Cardiac fibroblast (primary cell): ENCODE data around the gene ADIPOR2.
A peak's percentile ranks its signal among the peaks of the same experiment; 100 is the strongest.

Experiments
- DNase-seq, 2 donors: peaks; one replicate each; pipeline versions ENCODE4 v3.0.0 to v3.0.0-alpha.2; 2010; ENCODE audit warnings: low read depth in 2 of 2
- H3K4me3 ChIP-seq, 2 donors: replicated peaks in 1 of 2; 1 replicate in 1 of 2; 2 replicates in 1 of 2; pipeline ENCODE4 v1.5.1; 2011; ENCODE audit warnings: low read depth in 2 of 2, low read length in 2 of 2, mild to moderate bottlenecking in 2 of 2, moderate library complexity in 1 of 2
- CTCF ChIP-seq: IDR thresholded peaks from one replicate; pipeline ENCODE4 v1.5.1; 2011; ENCODE audit warnings: low read depth, mild to moderate bottlenecking, low read length, inconsistent platforms

The ADIPOR2 gene

GRCh38 chr12:1758376-1758775 lies 67.5 kb downstream of the ADIPOR2 start:
- no peak overlapping the region for H3K4me3 ChIP-seq
- TF ChIP-seq CTCF, result no peak
- no peak for DNase-seq

GRCh38 chr12:1758887-1759286 lies 68.0 kb downstream of the ADIPOR2 start:
- no peak for TF ChIP-seq CTCF
- no peak overlapping the region for H3K4me3 ChIP-seq
- DNase-seq, result peak in 1 of 2 donors; percentile 15

GRCh38 chr12:1760566-1761382 lies 69.9 kb downstream of the ADIPOR2 start:
- no peak overlapping the region for H3K4me3 ChIP-seq
- no peak for TF ChIP-seq CTCF
- peak; percentile 26 to 76 for DNase-seq

- no peak for DNase-seq
- no peak for TF ChIP-seq CTCF
- no peak overlapping the region for H3K4me3 ChIP-seq
These were observed 71.0 kb downstream of the ADIPOR2 start for GRCh38 chr12:1761857-1762256.

- no peak for TF ChIP-seq CTCF
- DNase-seq, result no peak
- H3K4me3 ChIP-seq, result no peak overlapping the region
These were observed 72.3 kb downstream of the ADIPOR2 start for GRCh38 chr12:1763153-1763552.

- TF ChIP-seq CTCF, result no peak
- DNase-seq, result no peak
- H3K4me3 ChIP-seq, result no peak overlapping the region
These were observed 75.2 kb downstream of the ADIPOR2 start for GRCh38 chr12:1766110-1766509.
